Activated naive CD4-positive, alpha-beta T cell treated with anti-CD3 and anti-CD28 coated beads, Interleukin-2, amount 50 U/mL, for 24 hours (primary cell): ENCODE results near the gene ELOVL1.

Experiments
- H3K27ac Mint-ChIP-seq: one replicate; pipeline ENCODE4 v1.8.0; 2021; ENCODE audit warnings: mild to moderate bottlenecking, mixed read lengths
- H3K27me3 Mint-ChIP-seq: one replicate; pipeline ENCODE4 v1.8.0; 2021; ENCODE audit warnings: mixed read lengths
- H3K36me3 Mint-ChIP-seq: one replicate; pipeline ENCODE4 v1.8.0; 2021; ENCODE audit warnings: mixed read lengths
- H3K4me1 Mint-ChIP-seq: one replicate; pipeline ENCODE4 v1.8.0; 2021; ENCODE audit warnings: mixed read lengths
- H3K4me3 Mint-ChIP-seq: one replicate; pipeline ENCODE4 v1.8.0; 2021; ENCODE audit warnings: mild to moderate bottlenecking, mixed read lengths
- H3K9me3 Mint-ChIP-seq: one replicate; pipeline ENCODE4 v1.8.0; 2021; ENCODE audit warnings: mixed read lengths

Gene ELOVL1

GRCh38 chr1:43352351-43352705, 15.5 kb downstream of the ELOVL1 start:
- Mint-ChIP-seq H3K27ac (no peak overlapping the region), H3K36me3 (peaks cover 3% of the 10 kb centered on the region), H3K27me3 (no peaks in the 10 kb centered on the region)

GRCh38 chr1:43351421-43352350, 16.1 kb downstream of the ELOVL1 start:
- no peak overlapping the region for H3K27ac Mint-ChIP-seq
- no peaks in the 10 kb centered on the region for H3K27me3 Mint-ChIP-seq
- H3K9me3 Mint-ChIP-seq: no peaks in the 10 kb centered on the region
- H3K4me1 Mint-ChIP-seq: peaks cover 13% of the 10 kb centered on the region
- no peak overlapping the region for H3K4me3 Mint-ChIP-seq
- peaks cover 3% of the 10 kb centered on the region for H3K36me3 Mint-ChIP-seq

More at GRCh38 chr1:43352351-43352705, 15.5 kb downstream of the ELOVL1 start:
- Mint-ChIP-seq H3K9me3 (no peaks in the 10 kb centered on the region), H3K4me3 (no peak overlapping the region), H3K4me1 (peaks cover 13% of the 10 kb centered on the region)

GRCh38 chr1:43350976-43351375, 16.8 kb downstream of the ELOVL1 start:
- Mint-ChIP-seq H3K27ac (peak overlapping the region; percentile 63), H3K36me3 (peaks cover 3% of the 10 kb centered on the region), H3K4me1 (peaks cover 13% of the 10 kb centered on the region), H3K27me3 (no peaks in the 10 kb centered on the region), H3K4me3 (no peak overlapping the region), H3K9me3 (no peaks in the 10 kb centered on the region)

- H3K36me3 Mint-ChIP-seq: peaks cover 3% of the 10 kb centered on the region
- H3K27me3 Mint-ChIP-seq: no peaks in the 10 kb centered on the region
- H3K9me3 Mint-ChIP-seq: no peaks in the 10 kb centered on the region
- H3K4me1 Mint-ChIP-seq: peaks cover 13% of the 10 kb centered on the region
- H3K27ac Mint-ChIP-seq: peak overlapping the region; percentile 56
- H3K4me3 Mint-ChIP-seq: peak overlapping the region; percentile 65
Observed at GRCh38 chr1:43349594-43350306, 18.1 kb downstream of the ELOVL1 start.

GRCh38 chr1:43348809-43349593, 18.8 kb downstream of the ELOVL1 start:
- H3K36me3 Mint-ChIP-seq: peaks cover 1% of the 10 kb centered on the region
- H3K4me3 Mint-ChIP-seq: peak overlapping the region; percentile 65
- H3K4me1 Mint-ChIP-seq: peaks cover 13% of the 10 kb centered on the region
- peak overlapping the region; percentile 56 for H3K27ac Mint-ChIP-seq
- H3K27me3 Mint-ChIP-seq: no peaks in the 10 kb centered on the region
- H3K9me3 Mint-ChIP-seq: no peaks in the 10 kb centered on the region

- H3K4me1 Mint-ChIP-seq: peaks cover 13% of the 10 kb centered on the region
- H3K27ac Mint-ChIP-seq: no peak overlapping the region
- no peak overlapping the region for H3K4me3 Mint-ChIP-seq
- no peaks in the 10 kb centered on the region for H3K27me3 Mint-ChIP-seq
- H3K9me3 Mint-ChIP-seq: no peaks in the 10 kb centered on the region
- peaks cover 1% of the 10 kb centered on the region for H3K36me3 Mint-ChIP-seq
Observed at GRCh38 chr1:43348343-43348808, 19.4 kb downstream of the ELOVL1 start.

GRCh38 chr1:43346636-43347035, 21.2 kb downstream of the ELOVL1 start:
- Mint-ChIP-seq H3K27me3 (no peaks in the 10 kb centered on the region), H3K9me3 (no peaks in the 10 kb centered on the region), H3K4me1 (peaks cover 8% of the 10 kb centered on the region), H3K4me3 (no peak overlapping the region), H3K36me3 (peaks cover 1% of the 10 kb centered on the region), H3K27ac (no peak overlapping the region)

GRCh38 chr1:43345120-43345519, 22.7 kb downstream of the ELOVL1 start:
- Mint-ChIP-seq H3K36me3 (no peaks in the 10 kb centered on the region), H3K4me3 (no peak overlapping the region), H3K27me3 (no peaks in the 10 kb centered on the region), H3K4me1 (peaks cover 8% of the 10 kb centered on the region), H3K9me3 (no peaks in the 10 kb centered on the region), H3K27ac (no peak overlapping the region)

- Mint-ChIP-seq H3K36me3 (no peaks in the 10 kb centered on the region), H3K4me1 (peaks cover under 1% of the 10 kb centered on the region), H3K4me3 (no peak overlapping the region), H3K27ac (no peak overlapping the region), H3K9me3 (no peaks in the 10 kb centered on the region), H3K27me3 (no peaks in the 10 kb centered on the region)
Observed at GRCh38 chr1:43344267-43344850, 23.5 kb downstream of the ELOVL1 start.

- Mint-ChIP-seq H3K4me3 (no peak overlapping the region), H3K27ac (no peak overlapping the region), H3K36me3 (no peaks in the 10 kb centered on the region), H3K4me1 (no peaks in the 10 kb centered on the region), H3K9me3 (no peaks in the 10 kb centered on the region), H3K27me3 (no peaks in the 10 kb centered on the region)
Observed at GRCh38 chr1:43340559-43340958, 27.3 kb downstream of the ELOVL1 start.

GRCh38 chr1:43339584-43340232, 28.1 kb downstream of the ELOVL1 start:
- Mint-ChIP-seq H3K27ac (no peak overlapping the region), H3K9me3 (no peaks in the 10 kb centered on the region)

GRCh38 chr1:43338001-43338400, 29.8 kb downstream of the ELOVL1 start:
- H3K27me3 Mint-ChIP-seq: no peaks in the 10 kb centered on the region
- H3K4me1 Mint-ChIP-seq: no peaks in the 10 kb centered on the region
- no peak overlapping the region for H3K4me3 Mint-ChIP-seq
- no peaks in the 10 kb centered on the region for H3K36me3 Mint-ChIP-seq
- H3K9me3 Mint-ChIP-seq: no peaks in the 10 kb centered on the region
- H3K27ac Mint-ChIP-seq: no peak overlapping the region

More at GRCh38 chr1:43339584-43340232, 28.1 kb downstream of the ELOVL1 start:
- Mint-ChIP-seq H3K27me3 (no peaks in the 10 kb centered on the region), H3K4me3 (no peak overlapping the region), H3K4me1 (no peaks in the 10 kb centered on the region), H3K36me3 (no peaks in the 10 kb centered on the region)

GRCh38 chr1:43337588-43337987, 30.2 kb downstream of the ELOVL1 start, which contains the start of gene MPL:
MPL (plus strand) TSS chr1:43337818; CDS start chr1:43337849, 31 bp downstream.
- Mint-ChIP-seq H3K27me3 (no peaks in the 10 kb centered on the region), H3K36me3 (no peaks in the 10 kb centered on the region), H3K4me1 (no peaks in the 10 kb centered on the region), H3K4me3 (no peak within 1 kb of the TSS), H3K27ac (no peak within 1 kb of the TSS), H3K9me3 (no peaks in the 10 kb centered on the region)

- Mint-ChIP-seq H3K9me3 (no peaks in the 10 kb centered on the region), H3K27ac (no peak overlapping the region), H3K4me3 (no peak overlapping the region), H3K27me3 (no peaks in the 10 kb centered on the region), H3K36me3 (no peaks in the 10 kb centered on the region), H3K4me1 (peaks cover 12% of the 10 kb centered on the region)
Observed at GRCh38 chr1:43334453-43335205, 33.2 kb downstream of the ELOVL1 start.
